Measurements from ENCODE around the gene TAC4. TPM values are rescaled to one million over a fixed set of nuclear protein-coding genes. Genes with fewer than 3 reads are reported as not detected.

TAC4 gene
- total and polyA plus RNA-seq, 2 experiments from 2014 or later: not detected

DNA sequence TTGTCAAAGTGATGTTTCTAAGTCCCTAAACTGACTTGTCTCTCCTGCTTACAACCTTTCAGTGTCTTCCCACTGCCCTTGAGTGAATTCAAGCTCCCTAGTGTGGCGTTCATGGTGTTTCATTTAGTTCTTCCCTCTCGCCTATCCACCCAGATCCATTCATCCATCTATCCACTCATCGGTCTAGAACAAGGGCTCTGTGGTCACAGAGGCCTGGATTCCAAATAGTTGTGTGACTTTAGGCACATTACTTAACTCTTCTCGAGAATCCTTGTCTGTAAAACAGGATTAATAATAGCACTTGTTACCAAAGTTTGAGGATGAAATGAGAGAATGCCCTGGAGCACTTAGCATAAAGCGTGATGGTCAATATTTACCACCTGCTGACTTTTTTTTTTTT, 870 bp upstream of the TAC4 start (continued):
- no peak for TF ChIP-seq NANOG (IDR thresholded peaks at IDR 0.05; ENCODE audit: borderline replicate concordance)
- TF ChIP-seq, protein P1, sequence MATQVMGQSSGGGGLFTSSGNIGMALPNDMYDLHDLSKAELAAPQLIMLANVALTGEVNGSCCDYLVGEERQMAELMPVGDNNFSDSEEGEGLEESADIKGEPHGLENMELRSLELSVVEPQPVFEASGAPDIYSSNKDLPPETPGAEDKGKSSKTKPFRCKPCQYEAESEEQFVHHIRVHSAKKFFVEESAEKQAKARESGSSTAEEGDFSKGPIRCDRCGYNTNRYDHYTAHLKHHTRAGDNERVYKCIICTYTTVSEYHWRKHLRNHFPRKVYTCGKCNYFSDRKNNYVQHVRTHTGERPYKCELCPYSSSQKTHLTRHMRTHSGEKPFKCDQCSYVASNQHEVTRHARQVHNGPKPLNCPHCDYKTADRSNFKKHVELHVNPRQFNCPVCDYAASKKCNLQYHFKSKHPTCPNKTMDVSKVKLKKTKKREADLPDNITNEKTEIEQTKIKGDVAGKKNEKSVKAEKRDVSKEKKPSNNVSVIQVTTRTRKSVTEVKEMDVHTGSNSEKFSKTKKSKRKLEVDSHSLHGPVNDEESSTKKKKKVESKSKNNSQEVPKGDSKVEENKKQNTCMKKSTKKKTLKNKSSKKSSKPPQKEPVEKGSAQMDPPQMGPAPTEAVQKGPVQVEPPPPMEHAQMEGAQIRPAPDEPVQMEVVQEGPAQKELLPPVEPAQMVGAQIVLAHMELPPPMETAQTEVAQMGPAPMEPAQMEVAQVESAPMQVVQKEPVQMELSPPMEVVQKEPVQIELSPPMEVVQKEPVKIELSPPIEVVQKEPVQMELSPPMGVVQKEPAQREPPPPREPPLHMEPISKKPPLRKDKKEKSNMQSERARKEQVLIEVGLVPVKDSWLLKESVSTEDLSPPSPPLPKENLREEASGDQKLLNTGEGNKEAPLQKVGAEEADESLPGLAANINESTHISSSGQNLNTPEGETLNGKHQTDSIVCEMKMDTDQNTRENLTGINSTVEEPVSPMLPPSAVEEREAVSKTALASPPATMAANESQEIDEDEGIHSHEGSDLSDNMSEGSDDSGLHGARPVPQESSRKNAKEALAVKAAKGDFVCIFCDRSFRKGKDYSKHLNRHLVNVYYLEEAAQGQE (IDR thresholded peaks at IDR 0.05; ENCODE audit: unreplicated experiment): no peak

DNA sequence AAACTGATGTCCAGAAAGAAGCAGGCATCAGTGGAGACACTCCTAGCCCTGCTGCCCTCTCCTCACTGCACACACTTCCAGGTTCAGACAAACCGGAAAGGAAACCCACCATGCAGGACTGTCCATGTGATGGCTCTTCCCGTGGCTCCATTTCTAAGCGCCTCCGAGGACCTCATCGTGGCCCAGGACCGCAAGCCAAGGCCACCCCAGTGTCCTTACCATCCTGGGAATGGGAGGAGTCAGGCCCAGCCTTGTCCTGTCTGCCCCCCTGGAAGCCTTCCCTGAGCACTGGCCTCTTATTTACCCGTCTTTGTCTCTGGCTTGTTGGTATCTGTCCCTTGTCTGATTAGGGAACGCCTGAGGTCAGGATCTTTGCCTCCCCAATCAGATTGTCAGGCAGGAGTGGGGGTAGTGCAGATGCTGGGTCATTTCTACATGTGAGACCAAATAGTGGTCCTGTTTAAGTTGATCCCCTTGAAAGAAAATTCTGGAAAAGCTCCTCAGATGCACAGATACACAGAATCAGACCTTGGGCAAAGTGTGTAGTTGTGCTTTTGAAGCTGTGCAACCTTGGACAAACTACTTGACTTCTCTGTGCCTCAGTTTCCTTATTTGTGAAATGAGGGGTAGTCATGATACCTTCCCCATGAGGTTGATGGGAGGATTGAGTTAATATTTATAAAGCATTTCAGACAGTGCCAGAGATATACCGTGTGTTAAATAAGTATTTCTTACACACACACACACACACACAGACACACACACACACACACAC, 744 bp downstream of the TAC4 start:
- Histone ChIP-seq H3K36me3 (ENCODE audit: insufficient read depth) (peaks cover 6% of the 10 kb centered on the region; the same call in 1 of the 2 replicates), H3K4me1 (ENCODE audit: insufficient read depth) (peaks cover 18% of the 10 kb centered on the region), H3K27ac (ENCODE audit: low read depth) (no peak overlapping the region), H3K4me3 (no peak overlapping the region), H3K4me2 (no peak overlapping the region), H4K20me1 (replicated peaks; ENCODE audit: insufficient read depth) (peaks cover 4% of the 10 kb centered on the region; the same call in 1 of the 2 replicates), H2AFZ (no peak overlapping the region), H3K79me2 (replicated peaks; ENCODE audit: insufficient read depth) (no peaks in the 10 kb centered on the region), H3K27me3 (ENCODE audit: insufficient read depth) (peaks cover 22% of the 10 kb centered on the region), H3F3A (replicated peaks; ENCODE audit: low read depth) (0 out of 2 replicates have a peak, but pooled peaks cover 5% of the 10 kb centered on the region), H3K9me2 (ENCODE audit: insufficient read depth) (no peaks in the 10 kb centered on the region)
- Mint-ChIP-seq H3K27ac (no peak overlapping the region), H3K27me3 (ENCODE audit: insufficient read depth, low read depth, poor library complexity) (peaks cover 34% of the 10 kb centered on the region), H3K4me1 (peaks cover 29% of the 10 kb centered on the region), H3K36me3 (ENCODE audit: low read depth) (peaks cover 25% of the 10 kb centered on the region), H3K4me3 (no peak overlapping the region; the same call in 2 of the 3 replicates), H3K9me3 (no peaks in the 10 kb centered on the region)
- no peak for DNase-seq (ENCODE audit: low spot score)
- TF ChIP-seq ZNF114 (CRISPR knock-in tag; IDR thresholded peaks at IDR 0.05) (no peak), EZH2 (IDR thresholded peaks at IDR 0.05; ENCODE audit: low read depth, unreplicated experiment) (no peak), JUNB (IDR thresholded peaks at IDR 0.05; ENCODE audit: unreplicated experiment) (no peak), EZH2phosphoT487 (IDR thresholded peaks at IDR 0.05; ENCODE audit: unreplicated experiment) (no peak), POLR2AphosphoS5 (IDR thresholded peaks at IDR 0.05; ENCODE audit: low read depth) (no peak), CREB1 (CRISPR knock-in tag; IDR thresholded peaks at IDR 0.05; ENCODE audit: low read depth) (no peak)
- ATAC-seq: no peak

DNA sequence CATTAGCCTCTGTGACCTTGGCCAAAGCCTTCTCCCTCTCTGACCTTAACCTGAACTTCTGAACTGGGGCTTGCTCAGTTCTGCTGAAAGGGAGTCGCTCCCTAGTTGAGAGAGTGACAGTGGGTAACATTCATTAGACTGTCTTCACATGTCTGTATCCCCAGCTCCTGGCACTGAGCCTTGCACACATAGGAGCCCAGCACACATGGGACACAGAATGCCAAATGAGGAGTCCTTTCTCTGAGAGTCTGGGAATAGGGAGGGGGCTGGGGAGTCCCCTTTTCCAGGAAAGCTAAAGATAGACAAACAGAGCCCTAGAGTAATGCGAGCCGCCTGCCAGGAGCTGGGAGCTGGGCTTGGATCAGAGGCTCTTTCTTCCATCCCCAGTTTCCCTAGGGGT, 2.5 kb downstream of the TAC4 start:
- peaks cover 28% of the 10 kb centered on the region for H3K27me3 Mint-ChIP-seq (ENCODE audit: insufficient read depth, low read depth, poor library complexity)
- peaks cover 32% of the 10 kb centered on the region for H3K36me3 Mint-ChIP-seq (ENCODE audit: low read depth)
- H3K27ac Mint-ChIP-seq: no peak overlapping the region
- peaks cover 24% of the 10 kb centered on the region for H3K4me1 Mint-ChIP-seq
- Histone ChIP-seq H2AFZ (no peak overlapping the region), H4K20me1 (replicated peaks; ENCODE audit: insufficient read depth) (peaks cover 4% of the 10 kb centered on the region; the same call in 1 of the 2 replicates), H3K27ac (ENCODE audit: low read depth) (no peak overlapping the region), H3K4me2 (no peak overlapping the region), H3K4me3 (no peak overlapping the region), H3K79me2 (replicated peaks; ENCODE audit: insufficient read depth) (no peaks in the 10 kb centered on the region), H3K4me1 (ENCODE audit: insufficient read depth) (peaks cover 11% of the 10 kb centered on the region), H3K36me3 (ENCODE audit: insufficient read depth) (peaks cover 6% of the 10 kb centered on the region; the same call in 1 of the 2 replicates), H3K27me3 (ENCODE audit: insufficient read depth) (peaks cover 11% of the 10 kb centered on the region), H3K9me2 (ENCODE audit: insufficient read depth) (no peaks in the 10 kb centered on the region), H3F3A (replicated peaks; ENCODE audit: low read depth) (0 out of 2 replicates have a peak, but pooled peaks cover under 1% of the 10 kb centered on the region)
- ATAC-seq: no peak
- H3K9me3 Mint-ChIP-seq: no peaks in the 10 kb centered on the region
- no peak for DNase-seq (ENCODE audit: low spot score)
- H3K4me3 Mint-ChIP-seq: no peak overlapping the region
- TF ChIP-seq STAT1 (IDR thresholded peaks at IDR 0.05; ENCODE audit: unreplicated experiment): no peak
- no peak for TF ChIP-seq EZH2 (IDR thresholded peaks at IDR 0.05; ENCODE audit: low read depth, unreplicated experiment)
- TF ChIP-seq, protein P1 (IDR thresholded peaks at IDR 0.05; ENCODE audit: unreplicated experiment): no peak
- no peak for TF ChIP-seq CREB1 (CRISPR knock-in tag; IDR thresholded peaks at IDR 0.05; ENCODE audit: low read depth)
- no peak for TF ChIP-seq ZNF331 (CRISPR knock-in tag; IDR thresholded peaks at IDR 0.05; ENCODE audit: low read depth)
- no peak for TF ChIP-seq POLR2AphosphoS5 (IDR thresholded peaks at IDR 0.05; ENCODE audit: low read depth)
- no peak for TF ChIP-seq JUNB (IDR thresholded peaks at IDR 0.05; ENCODE audit: unreplicated experiment)
- TF ChIP-seq EZH2phosphoT487 (IDR thresholded peaks at IDR 0.05; ENCODE audit: unreplicated experiment): no peak
- TF ChIP-seq, protein P2, sequence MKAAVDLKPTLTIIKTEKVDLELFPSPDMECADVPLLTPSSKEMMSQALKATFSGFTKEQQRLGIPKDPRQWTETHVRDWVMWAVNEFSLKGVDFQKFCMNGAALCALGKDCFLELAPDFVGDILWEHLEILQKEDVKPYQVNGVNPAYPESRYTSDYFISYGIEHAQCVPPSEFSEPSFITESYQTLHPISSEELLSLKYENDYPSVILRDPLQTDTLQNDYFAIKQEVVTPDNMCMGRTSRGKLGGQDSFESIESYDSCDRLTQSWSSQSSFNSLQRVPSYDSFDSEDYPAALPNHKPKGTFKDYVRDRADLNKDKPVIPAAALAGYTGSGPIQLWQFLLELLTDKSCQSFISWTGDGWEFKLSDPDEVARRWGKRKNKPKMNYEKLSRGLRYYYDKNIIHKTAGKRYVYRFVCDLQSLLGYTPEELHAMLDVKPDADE (IDR thresholded peaks at IDR 0.05): no peak
